Gastroesophageal sphincter (tissue), 4 donors: ENCODE data around the gene LMNTD1. TPM values are rescaled to one million over a fixed set of nuclear protein-coding genes. Genes with fewer than 3 reads are reported as not detected.

Experiments
- ATAC-seq: fragments of 150-250 bp; one replicate; pipeline ENCODE4 v1.9.1; 2016; ENCODE audit warnings: mild to moderate bottlenecking, moderate library complexity
- H3K27ac ChIP-seq, 4 donors: fragments of 200-600 bp; sonication (generic) in 3 of 4; 1 replicate in 3 of 4; 2 replicates in 1 of 4; pipeline ENCODE4 v1.5.1; 2016 to 2019
- H3K27me3 ChIP-seq: fragments of 200-600 bp; sonication (generic); one replicate; pipeline ENCODE4 v1.5.1; 2019
- H3K36me3 ChIP-seq, 2 donors: fragments of 200-600 bp; sonication (generic); one replicate each; pipeline ENCODE4 v1.5.1; 2019; ENCODE audit warnings: control low read depth in 1 of 2
- H3K4me1 ChIP-seq, 3 donors: fragments of 200-600 bp; sonication (generic); 1 replicate in 2 of 3; 2 replicates in 1 of 3; pipeline ENCODE4 v1.5.1; 2016 to 2019; ENCODE audit warnings: control low read depth in 2 of 3
- H3K4me3 ChIP-seq, 2 donors: fragments of 200-600 bp; sonication (generic); one replicate each; pipeline ENCODE4 v1.5.1; 2019; ENCODE audit warnings: mild to moderate bottlenecking in 1 of 2, moderate library complexity in 1 of 2
- H3K9me3 ChIP-seq, 3 donors: fragments of 200-600 bp; sonication (generic); one replicate each; pipeline ENCODE4 v1.5.1; 2017 to 2019; ENCODE audit warnings: control low read depth in 2 of 3
- EP300 ChIP-seq: sonication (generic); formaldehyde crosslinking; IDR thresholded peaks from one replicate; pipeline ENCODE4 v1.6.1; 2017; ENCODE audit warnings: antibody characterized with exemption, mild to moderate bottlenecking
- POLR2A ChIP-seq, 2 donors: fragments of 450-650 bp; IDR thresholded peaks; one replicate each; pipeline ENCODE4 v1.6.1; 2017; ENCODE audit warnings: antibody characterized with exemption in 2 of 2, mild to moderate bottlenecking in 2 of 2, moderate library complexity in 1 of 2
- POLR2AphosphoS5 ChIP-seq: sonication (generic); formaldehyde crosslinking; IDR thresholded peaks from one replicate; pipeline ENCODE4 v1.6.1; 2017; ENCODE audit warnings: antibody characterized with exemption
- WGBS, 2 donors: methylation state at CpG; one replicate each; pipeline ENCODE4 v1.1.5; 2018; ENCODE audit warnings: low coverage in 1 of 2; 5-methylcytosine and 5-hydroxymethylcytosine counted together
- total RNA-seq, 4 donors: library from RNA; depleted of rRNA; stranded (reverse); fragments of >200 nt; gene quantifications; one replicate each; pipeline ENCODE4 v1.1.0, GENCODE V29; 2016
- TF ChIP-seq, protein P1 (sequence below), 4 experiments: fragments of 200-600 bp in 2 of 4; fragments of 450-650 bp in 2 of 4; sonication (generic) in 1 of 4; IDR thresholded peaks; one replicate each; pipeline ENCODE4 v1.5.1; 2017 to 2019; ENCODE audit warnings: antibody characterized with exemption in 4 of 4, mild to moderate bottlenecking in 2 of 4, moderate library complexity in 2 of 4

Gene LMNTD1
- total RNA-seq, 4 donors from 2014 or later, result 1.2 TPM; not detected in 3

DNA sequence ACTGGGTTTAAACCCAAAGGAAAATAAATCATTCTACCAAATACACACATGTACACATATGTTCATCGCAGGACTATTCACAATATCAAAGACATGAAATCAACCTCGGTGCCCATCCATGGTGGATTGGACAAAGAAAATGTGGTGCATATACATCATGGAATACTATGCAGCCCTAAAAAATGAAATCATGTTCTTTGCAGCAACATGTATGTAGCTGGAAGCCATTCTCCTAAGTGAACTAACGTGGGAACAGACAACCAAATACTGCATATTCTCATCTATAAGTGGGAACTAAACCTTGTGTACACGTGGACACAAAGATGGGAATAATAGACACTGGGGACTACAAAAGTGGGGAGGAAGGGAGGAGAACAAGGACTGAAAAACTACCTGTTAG, 96.6 kb downstream of the LMNTD1 start:
- 96 to 100% methylated on average over 3 to 4 of the region's 4 CpGs for WGBS, 2 donors
- ATAC-seq, result no peak
- no peaks in the 10 kb centered on the region for H3K27me3 ChIP-seq
- H3K9me3 ChIP-seq, result no peaks in the 10 kb centered on the region
- H3K4me3 ChIP-seq, result no peak overlapping the region
- no peak overlapping the region for H3K27ac ChIP-seq
- peaks cover 0 to 7% (median 0%) of the 10 kb centered on the region in 3 donors for H3K4me1 ChIP-seq
- TF ChIP-seq POLR2A (IDR thresholded peaks at IDR 0.05) (no peak), POLR2AphosphoS5 (no peak), EP300 (no peak)
- TF ChIP-seq, protein P1, sequence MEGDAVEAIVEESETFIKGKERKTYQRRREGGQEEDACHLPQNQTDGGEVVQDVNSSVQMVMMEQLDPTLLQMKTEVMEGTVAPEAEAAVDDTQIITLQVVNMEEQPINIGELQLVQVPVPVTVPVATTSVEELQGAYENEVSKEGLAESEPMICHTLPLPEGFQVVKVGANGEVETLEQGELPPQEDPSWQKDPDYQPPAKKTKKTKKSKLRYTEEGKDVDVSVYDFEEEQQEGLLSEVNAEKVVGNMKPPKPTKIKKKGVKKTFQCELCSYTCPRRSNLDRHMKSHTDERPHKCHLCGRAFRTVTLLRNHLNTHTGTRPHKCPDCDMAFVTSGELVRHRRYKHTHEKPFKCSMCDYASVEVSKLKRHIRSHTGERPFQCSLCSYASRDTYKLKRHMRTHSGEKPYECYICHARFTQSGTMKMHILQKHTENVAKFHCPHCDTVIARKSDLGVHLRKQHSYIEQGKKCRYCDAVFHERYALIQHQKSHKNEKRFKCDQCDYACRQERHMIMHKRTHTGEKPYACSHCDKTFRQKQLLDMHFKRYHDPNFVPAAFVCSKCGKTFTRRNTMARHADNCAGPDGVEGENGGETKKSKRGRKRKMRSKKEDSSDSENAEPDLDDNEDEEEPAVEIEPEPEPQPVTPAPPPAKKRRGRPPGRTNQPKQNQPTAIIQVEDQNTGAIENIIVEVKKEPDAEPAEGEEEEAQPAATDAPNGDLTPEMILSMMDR (IDR thresholded peaks at IDR 0.05), result no peak
- no peaks in the 10 kb centered on the region for H3K36me3 ChIP-seq

DNA sequence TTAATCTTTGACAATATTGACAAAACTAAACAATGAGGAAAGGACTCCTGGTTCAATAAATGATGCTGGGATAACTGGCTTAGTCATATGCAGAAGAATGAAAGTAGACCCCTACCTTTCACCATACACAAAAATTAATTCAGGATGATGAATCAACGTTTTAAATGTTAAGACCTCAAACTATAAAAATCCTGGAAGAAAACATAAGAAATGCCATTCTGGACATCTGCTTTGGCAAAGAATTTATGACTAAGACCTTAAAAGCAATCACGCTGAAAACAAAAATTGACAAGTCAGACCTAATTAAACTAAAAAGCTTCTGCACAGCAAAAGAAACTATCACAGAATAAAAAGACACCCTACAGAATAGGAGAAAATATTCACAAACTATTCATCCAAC, 97.4 kb downstream of the LMNTD1 start:
- H3K9me3 ChIP-seq, result no peaks in the 10 kb centered on the region
- no peak overlapping the region for H3K27ac ChIP-seq
- H3K4me3 ChIP-seq, result no peak overlapping the region
- ATAC-seq, result no peak
- 60 to 71% methylated on average over 1 to 2 of the region's 2 CpGs for WGBS, 2 donors
- no peaks in the 10 kb centered on the region for H3K27me3 ChIP-seq
- no peaks in the 10 kb centered on the region for H3K36me3 ChIP-seq
- no peak for TF ChIP-seq EP300
- TF ChIP-seq POLR2AphosphoS5, result no peak
- TF ChIP-seq POLR2A (IDR thresholded peaks at IDR 0.05), result no peak
- TF ChIP-seq, protein P1 (IDR thresholded peaks at IDR 0.05), result no peak
- H3K4me1 ChIP-seq, result peaks cover 0 to 7% (median 0%) of the 10 kb centered on the region in 3 donors

DNA sequence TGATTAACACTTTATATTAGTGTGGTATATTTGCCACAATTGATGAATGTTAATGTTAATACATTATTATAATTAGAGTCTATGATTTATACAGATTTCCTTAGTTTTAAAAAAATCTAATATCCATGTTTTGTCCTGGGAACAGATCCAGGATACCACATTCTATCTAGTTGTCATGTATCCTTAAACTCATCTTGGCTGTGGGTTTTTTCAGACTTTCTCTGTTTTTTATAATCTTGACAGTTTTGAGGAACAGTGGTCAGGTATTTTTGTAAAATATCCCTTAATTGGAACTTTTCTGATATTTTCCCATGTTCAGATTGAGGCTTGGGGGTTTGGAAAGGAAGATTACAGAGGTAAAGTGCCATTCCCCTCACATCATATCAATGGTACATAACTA, 104.1 kb downstream of the LMNTD1 start:
- no peak for ATAC-seq
- Histone ChIP-seq H3K4me1 (no peaks in the 10 kb centered on the region), H3K36me3 (no peaks in the 10 kb centered on the region), H3K4me3 (no peak overlapping the region), H3K27me3 (no peaks in the 10 kb centered on the region), H3K27ac (no peak overlapping the region), H3K9me3 (no peaks in the 10 kb centered on the region)
- TF ChIP-seq POLR2AphosphoS5 (no peak), EP300 (no peak), POLR2A (IDR thresholded peaks at IDR 0.05) (no peak)
- TF ChIP-seq, protein P1 (IDR thresholded peaks at IDR 0.05), result no peak

DNA sequence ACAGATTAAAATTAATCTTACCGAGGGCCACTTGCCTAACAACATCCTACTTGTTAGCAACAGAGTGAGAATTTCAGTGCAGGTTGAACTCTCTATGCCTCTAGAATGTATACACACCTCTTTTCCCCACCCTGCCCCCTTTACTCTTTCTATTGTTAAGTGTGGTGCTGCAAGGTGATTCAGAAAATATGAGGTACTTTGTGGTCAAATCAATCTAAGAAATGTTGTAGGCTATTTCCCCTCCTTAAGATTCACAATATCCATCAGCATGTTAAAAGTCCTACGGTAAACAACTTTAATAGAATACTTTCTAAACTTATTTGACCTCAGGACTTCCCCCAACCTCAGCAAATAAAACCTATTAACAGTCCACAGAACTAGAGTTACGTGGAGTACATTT, 106.0 kb downstream of the LMNTD1 start:
- TF ChIP-seq EP300 (no peak), POLR2AphosphoS5 (no peak), POLR2A (IDR thresholded peaks at IDR 0.05) (no peak)
- TF ChIP-seq, protein P1 (IDR thresholded peaks at IDR 0.05), result no peak
- Histone ChIP-seq H3K36me3 (no peaks in the 10 kb centered on the region), H3K27ac (no peak overlapping the region), H3K27me3 (no peaks in the 10 kb centered on the region), H3K9me3 (no peaks in the 10 kb centered on the region), H3K4me3 (no peak overlapping the region), H3K4me1 (no peaks in the 10 kb centered on the region)
- ATAC-seq, result no peak
- 90 to 95% methylated on average over 3 of the region's 3 CpGs for WGBS, 2 donors

DNA sequence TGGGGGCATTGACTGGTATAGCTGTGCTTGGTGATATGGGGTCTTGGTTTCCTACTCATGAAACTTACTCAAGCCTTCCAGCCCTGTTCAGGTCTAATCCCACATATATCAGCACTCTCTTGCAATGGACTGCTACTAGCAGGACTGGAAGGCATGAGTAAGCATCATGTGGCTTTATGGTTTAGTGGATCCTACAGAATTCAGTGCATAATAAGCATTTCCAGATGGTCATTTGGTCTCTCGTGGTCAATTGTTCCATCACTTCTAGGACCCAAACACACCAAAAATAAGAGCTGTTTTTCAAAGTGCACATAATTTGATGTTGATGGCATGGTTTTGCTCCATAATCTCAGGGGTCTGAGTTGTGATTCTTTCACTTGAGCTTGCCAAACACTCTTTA, 114.4 kb downstream of the LMNTD1 start:
- WGBS, 2 donors, result 100% methylated on average over 1 of the region's 1 CpG; no CpG with 5 or more reads in 1 of the 2 donors
- Histone ChIP-seq H3K4me1 (peaks cover 0 to 22% (median 0%) of the 10 kb centered on the region in 3 donors), H3K27ac (no peak overlapping the region), H3K36me3 (no peaks in the 10 kb centered on the region), H3K4me3 (no peak overlapping the region), H3K27me3 (no peaks in the 10 kb centered on the region), H3K9me3 (no peaks in the 10 kb centered on the region)
- no peak for ATAC-seq
- TF ChIP-seq POLR2A (IDR thresholded peaks at IDR 0.05), result no peak
- no peak for TF ChIP-seq POLR2AphosphoS5
- TF ChIP-seq EP300, result no peak
- TF ChIP-seq, protein P1 (IDR thresholded peaks at IDR 0.05), result no peak
